GM12878 (cell line): ENCODE results near the gene PATJ. TPM values are rescaled to one million over a fixed set of nuclear protein-coding genes. Genes with fewer than 3 reads are reported as not detected.

ENCODE experiments used
- ATAC-seq: fragments of 200-7000 bp; cut with Tn5 transposase; 3 replicates; pipeline ENCODE4 v1.9.1; 2020; ENCODE audit warnings: mild to moderate bottlenecking, moderate library complexity
- BruUV-seq: library from RNA; stranded (reverse); fragments of 400-500 nt; replicated peaks from 2 replicates; lab custom pipeline; 2021; lab: Mats Ljungman, UMichigan
- CTCF ChIA-PET: fragments of 300-600 bp; sonication (Branson Sonifier 250); formaldehyde crosslinking; extraction: SDS; loops from one replicate; lab custom pipeline; 2021; ENCODE audit warnings: inconsistent platforms; lab: Yijun Ruan, JAX
- POLR2A ChIA-PET: fragments of 350-600 bp; formaldehyde crosslinking; extraction: SDS; loops from one replicate; lab custom pipeline; 2021; ENCODE audit warnings: inconsistent platforms; lab: Charles Lee
- RAD21 ChIA-PET: fragments of 300-600 bp; sonication (Branson Sonifier 250); formaldehyde crosslinking; loops from one replicate; lab custom pipeline; 2023; ENCODE audit warnings: antibody characterized with exemption; ENCODE audit not compliant: unreplicated experiment; lab: Charles Lee
- SMC1A ChIA-PET: fragments of 300-600 bp; sonication (Branson Sonifier 250); formaldehyde crosslinking; loops from one replicate; lab custom pipeline; 2023; ENCODE audit not compliant: unreplicated experiment, uncharacterized antibody; lab: Charles Lee
- DNase-seq: peaks from one replicate; pipeline ENCODE4 v3.0.0-alpha.2; 2011; ENCODE audit warnings: low read depth, low spot score
- FAIRE-seq: peaks from 3 replicates; lab custom pipeline; 2011; peaks lifted over from hg19 to GRCh38; lab: Jason Lieb, UNC
- H2AFZ ChIP-seq: 2 replicates; pipeline ENCODE4 v1.6.0; 2011; ENCODE audit warnings: low read depth, low read length, control low read depth; ENCODE audit not compliant: control insufficient read depth
- H3K27ac ChIP-seq: 2 replicates; pipeline ENCODE4 v1.5.1; 2011; ENCODE audit warnings: control low read depth; ENCODE audit not compliant: control insufficient read depth, insufficient read depth
- H3K27me3 ChIP-seq, 2 experiments: replicated peaks in 1 of 2; 2 replicates each; pipeline versions ENCODE4 v1.6.0 to v1.6.1; 2011; ENCODE audit warnings: low read length in 1 of 2; ENCODE audit not compliant: control insufficient read depth in 2 of 2, insufficient read depth in 2 of 2
- H3K36me3 ChIP-seq, 2 experiments: 2 replicates each; pipeline ENCODE4 v1.5.1; 2011; ENCODE audit warnings: low read length in 1 of 2; ENCODE audit not compliant: control insufficient read depth in 2 of 2, insufficient read depth in 2 of 2
- H3K4me1 ChIP-seq: 2 replicates; pipeline ENCODE4 v1.6.1; 2011; ENCODE audit warnings: mild to moderate bottlenecking, low read length, moderate library complexity, mixed read lengths; ENCODE audit not compliant: control insufficient read depth, insufficient read depth
- H3K4me2 ChIP-seq: 2 replicates; pipeline ENCODE4 v1.6.0; 2011; ENCODE audit warnings: control low read depth; ENCODE audit not compliant: control insufficient read depth, insufficient read depth
- H3K4me3 ChIP-seq: fragments of 200-600 bp; sonication (generic); 2 replicates; pipeline ENCODE4 v1.5.1; 2016
- H3K79me2 ChIP-seq: 2 replicates; pipeline ENCODE4 v1.6.0; 2011; ENCODE audit warnings: low read length; ENCODE audit not compliant: control insufficient read depth, insufficient read depth
- H3K9ac ChIP-seq: 2 replicates; pipeline ENCODE4 v1.8.0; 2011; ENCODE audit warnings: low read length, control low read depth, mixed read lengths; ENCODE audit not compliant: control insufficient read depth, insufficient read depth
- H3K9me3 ChIP-seq: replicated peaks from 3 replicates; pipeline ENCODE4 v1.5.1; 2011; ENCODE audit warnings: mild to moderate bottlenecking, low read length; ENCODE audit not compliant: control insufficient read depth, insufficient read depth
- H4K20me1 ChIP-seq: 2 replicates; pipeline ENCODE4 v1.6.0; 2011; ENCODE audit not compliant: control insufficient read depth, insufficient read depth
- IRF4 ChIP-seq: IDR thresholded peaks from 2 replicates; pipeline ENCODE4 v1.6.1; 2011; ENCODE audit warnings: low read depth, low read length
- RAD21 ChIP-seq: IDR thresholded peaks from 2 replicates; pipeline ENCODE4 v1.6.1; 2011; ENCODE audit warnings: mild to moderate bottlenecking, low read depth, low read length, moderate library complexity; ENCODE audit not compliant: insufficient read depth
- WGBS: methylation state at CpG from one replicate; pipeline ENCODE4 v1.1.6; 2016; ENCODE audit warnings: low lambda C conversion rate; ENCODE audit not compliant: insufficient replicate concordance, insufficient coverage; ENCODE audit errors: missing lambda C conversion rate; 5-methylcytosine and 5-hydroxymethylcytosine counted together
- in situ Hi-C: fragments of 300-500 bp; cut with MboI; formaldehyde crosslinking; loops from 9 replicates; pipeline ENCODE4 v1.14.3; 2018; ENCODE audit warnings: mixed read lengths
- intact Hi-C: fragments of 100-400 bp; cut with micrococcal nuclease; formaldehyde crosslinking; loops from one replicate; pipeline ENCODE4 v1.14.2; 2022; ENCODE audit not compliant: unreplicated experiment
- polyA plus RNA-seq, 11 experiments: library from polyadenylated mRNA; depleted of rRNA in 4 of 11; unstranded in 6 of 11; stranded (reverse) in 5 of 11; fragments of >200 nt; fragmentation: Nextera tagmentation in 4 of 11; fragmentation: Illumina TruSeq in 1 of 11; extraction: Ambion mirVana in 4 of 11; extraction: Trizol in 1 of 11; gene quantifications; 1 replicate in 1 of 11; 2 replicates in 10 of 11; pipeline versions ENCODE4 v1.2.1 to v1.2.3, GENCODE V29; 2011 to 2016; ENCODE audit warnings: inconsistent platforms in 2 of 11, missing spikeins in 2 of 11, low read depth in 1 of 11
- total RNA-seq, 4 experiments: library from RNA; depleted of rRNA in 3 of 4; stranded (reverse); fragments of >200 nt in 3 of 4; fragmentation: Illumina TruSeq in 1 of 4; extraction: Trizol in 1 of 4; gene quantifications; 2 replicates each; pipeline versions ENCODE4 v1.2.1 to v1.2.3, GENCODE V29; 2013 to 2021
- TF ChIP-seq, protein P1 (sequence below), 3 experiments: IDR thresholded peaks in 2 of 3; conservative IDR thresholded peaks in 1 of 3; 2 replicates each; pipeline ENCODE4 v1.5.1; 2011; ENCODE audit warnings: low read depth in 3 of 3, low read length in 3 of 3, mild to moderate bottlenecking in 3 of 3, control low read depth in 2 of 3, moderate library complexity in 2 of 3, inconsistent platforms in 1 of 3, mixed read lengths in 1 of 3; ENCODE audit not compliant: control insufficient read depth in 2 of 3, insufficient read depth in 1 of 3; ENCODE audit errors: extremely low read depth in 1 of 3
- TF ChIP-seq, protein P2 (sequence below): fragments of 450-650 bp; IDR thresholded peaks from 2 replicates; pipeline ENCODE4 v1.6.1; 2018; ENCODE audit warnings: mild to moderate bottlenecking, low read depth, moderate library complexity; ENCODE audit not compliant: partially characterized antibody

Gene PATJ
- total and polyA plus RNA-seq, 10 of the 15 experiments (the other 5 are each of a cell fraction or from before 2014, with no cell fraction given), result 2.8 to 13.9 (median 6.9) TPM

DNA sequence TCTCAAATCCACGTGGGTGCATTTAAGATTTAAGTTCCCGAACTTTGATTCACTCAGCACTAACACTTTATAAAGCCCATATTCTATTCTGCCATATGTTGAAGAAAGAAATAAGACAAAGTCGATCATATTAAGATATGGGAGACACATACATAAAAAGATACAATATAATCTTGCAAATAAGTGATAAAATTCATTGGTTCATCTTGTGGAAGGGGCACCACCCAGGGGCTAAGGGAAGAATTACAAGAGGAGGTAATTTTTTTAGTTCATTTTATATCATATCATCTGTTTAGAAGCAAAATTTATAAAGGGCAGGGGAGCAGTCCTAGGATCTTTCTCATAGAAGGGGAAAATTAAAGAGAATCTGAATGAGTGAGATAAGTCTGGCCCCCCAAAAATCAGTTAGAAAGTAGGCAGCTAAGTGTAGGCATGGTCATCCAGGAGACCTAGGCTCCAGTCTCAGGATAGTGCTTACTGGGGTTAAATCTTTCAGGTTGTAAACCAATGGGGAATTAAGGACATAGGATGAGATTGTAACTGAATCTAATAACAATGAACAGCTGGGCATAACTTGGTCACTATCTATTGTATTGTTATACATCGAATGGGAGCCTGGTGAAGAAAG lies 328.2 kb downstream of the PATJ start:
- intact Hi-C loops, result loop anchor here (5.0 to 10.0 kb wide), 2 partner anchors 118 to 216 kb away; no protein-coding TSS in a partner anchor
- Histone ChIP-seq H3K36me3 (no peaks in the 10 kb centered on the region), H2AFZ (no peak overlapping the region), H3K4me2 (no peak overlapping the region), H3K27ac (no peak overlapping the region), H3K27me3 (no peaks in the 10 kb centered on the region), H4K20me1 (no peaks in the 10 kb centered on the region), H3K9me3 (peaks cover 2% of the 10 kb centered on the region; the same call in 1 of the 3 replicates), H3K4me1 (no peaks in the 10 kb centered on the region), H3K4me3 (no peak overlapping the region), H3K9ac (no peak overlapping the region), H3K79me2 (no peaks in the 10 kb centered on the region)
- ATAC-seq (peak; percentile 34; the same call in 1 of the 3 replicates), FAIRE-seq (no peak), DNase-seq (no peak)
- ChIA-PET SMC1A (interaction anchor here (1.2 kb wide), 2 partner anchors 12 to 15 kb away, joined by 3 read pairs; no protein-coding TSS in a partner anchor), CTCF (interaction anchor here (1.6 kb wide), 1 partner anchor 12 kb away, joined by 9 read pairs; no protein-coding TSS in a partner anchor), RAD21 (no interaction called here), POLR2A (no interaction called here)
- 74% methylated on average over 4 of the region's 4 CpGs for WGBS
- TF ChIP-seq, protein P1, sequence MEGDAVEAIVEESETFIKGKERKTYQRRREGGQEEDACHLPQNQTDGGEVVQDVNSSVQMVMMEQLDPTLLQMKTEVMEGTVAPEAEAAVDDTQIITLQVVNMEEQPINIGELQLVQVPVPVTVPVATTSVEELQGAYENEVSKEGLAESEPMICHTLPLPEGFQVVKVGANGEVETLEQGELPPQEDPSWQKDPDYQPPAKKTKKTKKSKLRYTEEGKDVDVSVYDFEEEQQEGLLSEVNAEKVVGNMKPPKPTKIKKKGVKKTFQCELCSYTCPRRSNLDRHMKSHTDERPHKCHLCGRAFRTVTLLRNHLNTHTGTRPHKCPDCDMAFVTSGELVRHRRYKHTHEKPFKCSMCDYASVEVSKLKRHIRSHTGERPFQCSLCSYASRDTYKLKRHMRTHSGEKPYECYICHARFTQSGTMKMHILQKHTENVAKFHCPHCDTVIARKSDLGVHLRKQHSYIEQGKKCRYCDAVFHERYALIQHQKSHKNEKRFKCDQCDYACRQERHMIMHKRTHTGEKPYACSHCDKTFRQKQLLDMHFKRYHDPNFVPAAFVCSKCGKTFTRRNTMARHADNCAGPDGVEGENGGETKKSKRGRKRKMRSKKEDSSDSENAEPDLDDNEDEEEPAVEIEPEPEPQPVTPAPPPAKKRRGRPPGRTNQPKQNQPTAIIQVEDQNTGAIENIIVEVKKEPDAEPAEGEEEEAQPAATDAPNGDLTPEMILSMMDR (IDR thresholded peaks at IDR 0.05 in 2 of 3, conservative IDR thresholded peaks at IDR 0.05 in 1 of 3; ENCODE audit: control insufficient read depth in 2 of 3, extremely low read depth in 1 of 3, insufficient read depth in 1 of 3, low read depth in 3 of 3, low read length in 3 of 3), result peak in 2 of 3 experiments; percentile 34 to 49; a peak in 4 of 6 replicates
- TF ChIP-seq IRF4 (no peak), RAD21 (peak; percentile 56)
- TF ChIP-seq, protein P2, sequence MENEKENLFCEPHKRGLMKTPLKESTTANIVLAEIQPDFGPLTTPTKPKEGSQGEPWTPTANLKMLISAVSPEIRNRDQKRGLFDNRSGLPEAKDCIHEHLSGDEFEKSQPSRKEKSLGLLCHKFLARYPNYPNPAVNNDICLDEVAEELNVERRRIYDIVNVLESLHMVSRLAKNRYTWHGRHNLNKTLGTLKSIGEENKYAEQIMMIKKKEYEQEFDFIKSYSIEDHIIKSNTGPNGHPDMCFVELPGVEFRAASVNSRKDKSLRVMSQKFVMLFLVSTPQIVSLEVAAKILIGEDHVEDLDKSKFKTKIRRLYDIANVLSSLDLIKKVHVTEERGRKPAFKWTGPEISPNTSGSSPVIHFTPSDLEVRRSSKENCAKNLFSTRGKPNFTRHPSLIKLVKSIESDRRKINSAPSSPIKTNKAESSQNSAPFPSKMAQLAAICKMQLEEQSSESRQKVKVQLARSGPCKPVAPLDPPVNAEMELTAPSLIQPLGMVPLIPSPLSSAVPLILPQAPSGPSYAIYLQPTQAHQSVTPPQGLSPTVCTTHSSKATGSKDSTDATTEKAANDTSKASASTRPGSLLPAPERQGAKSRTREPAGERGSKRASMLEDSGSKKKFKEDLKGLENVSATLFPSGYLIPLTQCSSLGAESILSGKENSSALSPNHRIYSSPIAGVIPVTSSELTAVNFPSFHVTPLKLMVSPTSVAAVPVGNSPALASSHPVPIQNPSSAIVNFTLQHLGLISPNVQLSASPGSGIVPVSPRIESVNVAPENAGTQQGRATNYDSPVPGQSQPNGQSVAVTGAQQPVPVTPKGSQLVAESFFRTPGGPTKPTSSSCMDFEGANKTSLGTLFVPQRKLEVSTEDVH, result no peak
- in situ Hi-C loops, result no loop called here
- no TSS peak for BruUV-seq
